GM18517 (cell line): ENCODE measurements around the gene CHN1.

Experiments
- ATAC-seq: cut with Tn5 transposase; IDR thresholded peaks from one replicate; pipeline ENCODE4 v1.9.1; 2021; ENCODE audit warnings: mild to moderate bottlenecking, moderate library complexity; ENCODE audit not compliant: unreplicated experiment

CHN1 gene

GRCh38 chr2:174877751-174878150 is 127.4 kb downstream of the CHN1 start:
- ATAC-seq, result no peak

GRCh38 chr2:174877301-174877700 is 127.9 kb downstream of the CHN1 start:
- ATAC-seq, result no peak

- no peak for ATAC-seq
Measured at GRCh38 chr2:174874085-174874484, 131.1 kb downstream of the CHN1 start.

- ATAC-seq, result no peak
Measured at GRCh38 chr2:174873471-174873870, 131.7 kb downstream of the CHN1 start.

- no peak for ATAC-seq
Measured at GRCh38 chr2:174870787-174871186, 134.4 kb downstream of the CHN1 start.

GRCh38 chr2:174868878-174869277 is 136.3 kb downstream of the CHN1 start:
- ATAC-seq, result no peak

- ATAC-seq, result no peak
Measured at GRCh38 chr2:174866421-174866820, 138.8 kb downstream of the CHN1 start.

GRCh38 chr2:174863183-174863582 is 142.0 kb downstream of the CHN1 start:
- ATAC-seq, result no peak

GRCh38 chr2:174859563-174860169 is 145.5 kb downstream of the CHN1 start:
- no peak for ATAC-seq

- ATAC-seq, result no peak
Measured at GRCh38 chr2:174858745-174859144, 146.4 kb downstream of the CHN1 start.

GRCh38 chr2:174856447-174856846 is 148.7 kb downstream of the CHN1 start:
- ATAC-seq, result no peak

- no peak for ATAC-seq
Measured at GRCh38 chr2:174846941-174847938, 157.9 kb downstream of the CHN1 start.

GRCh38 chr2:174846218-174846617 is 159.0 kb downstream of the CHN1 start:
- no peak for ATAC-seq

- ATAC-seq, result no peak
Measured at GRCh38 chr2:174844295-174844708, 160.9 kb downstream of the CHN1 start.

GRCh38 chr2:174842496-174842895 is 162.7 kb downstream of the CHN1 start:
- no peak for ATAC-seq

GRCh38 chr2:174841936-174842335 is 163.2 kb downstream of the CHN1 start:
- ATAC-seq, result no peak

- no peak for ATAC-seq
Measured at GRCh38 chr2:174841350-174841749, 163.8 kb downstream of the CHN1 start.

- ATAC-seq, result no peak
Measured at GRCh38 chr2:174840436-174840835, 164.7 kb downstream of the CHN1 start.

GRCh38 chr2:174839662-174840061 is 165.5 kb downstream of the CHN1 start:
- ATAC-seq, result no peak

- no peak for ATAC-seq
Measured at GRCh38 chr2:174836995-174837390, 168.2 kb downstream of the CHN1 start.

- no peak for ATAC-seq
Measured at GRCh38 chr2:174836377-174836994, 168.7 kb downstream of the CHN1 start.

GRCh38 chr2:174835797-174836255 is 169.4 kb downstream of the CHN1 start:
- ATAC-seq, result no peak
